ENCODE measurements around the gene HSD17B3. TPM values are rescaled to one million over a fixed set of nuclear protein-coding genes. Genes with fewer than 3 reads are reported as not detected.
"Not testable (repeated sequence)": the region's sequence is repeated elsewhere in the genome, so short reads cannot be mapped to it uniquely, and the experiment has no call there.

HSD17B3 gene
- polyA plus RNA-seq, 4 donors, result 1.5 to 83.0 (median 7.5) TPM

- Histone ChIP-seq H3K27ac (ENCODE audit: low read depth in 1 of 3, low read length in 2 of 3) (no peak overlapping the region), H3K36me3 (ENCODE audit: control insufficient read depth in 3 of 3, insufficient read depth in 2 of 3, low read depth in 1 of 3, low read length in 3 of 3) (peaks cover 2 to 37% (median 7%) of the 10 kb centered on the region in 3 donors), H3K27me3 (ENCODE audit: control insufficient read depth in 3 of 3, insufficient read depth in 3 of 3, low read length in 3 of 3) (no peaks in the 10 kb centered on the region), H3K4me1 (ENCODE audit: control insufficient read depth in 3 of 3, insufficient read depth in 2 of 3, low read depth in 1 of 3, low read length in 2 of 3) (no peaks in the 10 kb centered on the region), H3K9me3 (ENCODE audit: control insufficient read depth in 2 of 2, insufficient read depth in 1 of 2, low read depth in 1 of 2, low read length in 1 of 2) (no peaks in the 10 kb centered on the region), H3K4me3 (ENCODE audit: low read depth in 1 of 3, low read length in 3 of 3) (no peak overlapping the region)
- FAIRE-seq, result no peak
- DNase-seq, result no peak
- 74 to 84% (median 80%) methylated on average over 7 of the region's 7 CpGs for WGBS, 3 donors
Observed at GRCh38 chr9:96321515-96321914, 19.5 kb upstream of the HSD17B3 start.

- 74 to 86% (median 81%) methylated on average over 8 of the region's 8 CpGs for WGBS, 3 donors
- FAIRE-seq, result no peak
- Histone ChIP-seq H3K27me3 (ENCODE audit: control insufficient read depth in 3 of 3, insufficient read depth in 3 of 3, low read length in 3 of 3) (no peaks in the 10 kb centered on the region), H3K9me3 (ENCODE audit: control insufficient read depth in 2 of 2, insufficient read depth in 1 of 2, low read depth in 1 of 2, low read length in 1 of 2) (no peaks in the 10 kb centered on the region), H3K4me3 (ENCODE audit: low read depth in 1 of 3, low read length in 3 of 3) (no peak overlapping the region), H3K36me3 (ENCODE audit: control insufficient read depth in 3 of 3, insufficient read depth in 2 of 3, low read depth in 1 of 3, low read length in 3 of 3) (peaks cover 2 to 37% (median 7%) of the 10 kb centered on the region in 3 donors), H3K4me1 (ENCODE audit: control insufficient read depth in 3 of 3, insufficient read depth in 2 of 3, low read depth in 1 of 3, low read length in 2 of 3) (no peaks in the 10 kb centered on the region), H3K27ac (ENCODE audit: low read depth in 1 of 3, low read length in 2 of 3) (no peak overlapping the region)
- DNase-seq, result no peak
Observed at GRCh38 chr9:96320749-96321280, 18.8 kb upstream of the HSD17B3 start.

- no peak for DNase-seq
- 70 to 95% (median 72%) methylated on average over 6 of the region's 6 CpGs for WGBS, 3 donors
- FAIRE-seq, result no peak
Observed at GRCh38 chr9:96318921-96319565, 17.1 kb upstream of the HSD17B3 start.

GRCh38 chr9:96317335-96317980 is 15.5 kb upstream of the HSD17B3 start:
- WGBS, 3 donors, result 54 to 65% (median 60%) methylated on average over 9 of the region's 9 CpGs
- Histone ChIP-seq H3K27me3 (ENCODE audit: control insufficient read depth in 3 of 3, insufficient read depth in 3 of 3, low read length in 3 of 3) (no peaks in the 10 kb centered on the region), H3K4me1 (ENCODE audit: control insufficient read depth in 3 of 3, insufficient read depth in 2 of 3, low read depth in 1 of 3, low read length in 2 of 3) (no peaks in the 10 kb centered on the region), H3K36me3 (ENCODE audit: control insufficient read depth in 3 of 3, insufficient read depth in 2 of 3, low read depth in 1 of 3, low read length in 3 of 3) (peaks cover 0 to 29% (median 7%) of the 10 kb centered on the region in 3 donors), H3K9me3 (ENCODE audit: control insufficient read depth in 2 of 2, insufficient read depth in 1 of 2, low read depth in 1 of 2, low read length in 1 of 2) (peaks cover 0 to 21% of the 10 kb centered on the region in 2 donors), H3K4me3 (ENCODE audit: low read depth in 1 of 3, low read length in 3 of 3) (no peak overlapping the region), H3K27ac (ENCODE audit: low read depth in 1 of 3, low read length in 2 of 3) (no peak overlapping the region)
- FAIRE-seq (no peak), DNase-seq (peak; percentile 45 to 67)

More at GRCh38 chr9:96318921-96319565, 17.1 kb upstream of the HSD17B3 start:
- Histone ChIP-seq H3K9me3 (ENCODE audit: control insufficient read depth in 2 of 2, insufficient read depth in 1 of 2, low read depth in 1 of 2, low read length in 1 of 2) (peaks cover 0 to 6% of the 10 kb centered on the region in 2 donors), H3K36me3 (ENCODE audit: control insufficient read depth in 3 of 3, insufficient read depth in 2 of 3, low read depth in 1 of 3, low read length in 3 of 3) (peaks cover 2 to 34% (median 7%) of the 10 kb centered on the region in 3 donors), H3K4me3 (ENCODE audit: low read depth in 1 of 3, low read length in 3 of 3) (no peak overlapping the region), H3K4me1 (ENCODE audit: control insufficient read depth in 3 of 3, insufficient read depth in 2 of 3, low read depth in 1 of 3, low read length in 2 of 3) (no peaks in the 10 kb centered on the region), H3K27me3 (ENCODE audit: control insufficient read depth in 3 of 3, insufficient read depth in 3 of 3, low read length in 3 of 3) (no peaks in the 10 kb centered on the region), H3K27ac (ENCODE audit: low read depth in 1 of 3, low read length in 2 of 3) (no peak overlapping the region)

DNA sequence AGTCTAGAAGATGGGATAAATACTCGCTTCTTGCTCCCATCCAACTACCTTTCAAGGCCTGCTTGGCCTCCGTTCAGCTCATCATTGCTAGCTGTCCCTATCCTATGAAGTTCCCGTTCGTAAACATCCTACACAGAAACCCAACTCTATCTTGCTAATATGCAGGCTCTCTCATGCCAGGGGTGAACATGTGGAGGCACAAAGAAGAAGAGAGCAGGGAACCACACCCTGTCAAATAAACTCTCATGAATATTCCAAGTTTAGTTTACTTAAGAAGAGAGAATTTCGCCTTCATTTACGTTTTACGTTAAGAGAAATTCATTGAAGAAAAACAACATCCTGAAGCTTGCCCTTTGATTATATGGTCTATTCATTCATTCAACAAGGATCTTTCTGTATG is 7.9 kb upstream of the HSD17B3 start:
- H3K4me3 ChIP-seq (ENCODE audit: low read depth in 1 of 3, low read length in 3 of 3), result no peak overlapping the region
- no peaks in the 10 kb centered on the region for H3K4me1 ChIP-seq (ENCODE audit: control insufficient read depth in 3 of 3, insufficient read depth in 2 of 3, low read depth in 1 of 3, low read length in 2 of 3)
- peaks cover 0 to 6% (median 0%) of the 10 kb centered on the region in 3 donors for H3K36me3 ChIP-seq (ENCODE audit: control insufficient read depth in 3 of 3, insufficient read depth in 2 of 3, low read depth in 1 of 3, low read length in 3 of 3)
- DNase-seq (no peak), FAIRE-seq (no peak)
- H3K27ac ChIP-seq (ENCODE audit: low read depth in 1 of 3, low read length in 2 of 3), result no peak overlapping the region
- no peaks in the 10 kb centered on the region for H3K27me3 ChIP-seq (ENCODE audit: control insufficient read depth in 3 of 3, insufficient read depth in 3 of 3, low read length in 3 of 3)
- H3K9me3 ChIP-seq (ENCODE audit: control insufficient read depth in 2 of 2, insufficient read depth in 1 of 2, low read depth in 1 of 2, low read length in 1 of 2), result peaks cover 0 to 27% of the 10 kb centered on the region in 2 donors
- 92 to 95% (median 94%) methylated on average over 7 of the region's 7 CpGs for WGBS, 3 donors

DNA sequence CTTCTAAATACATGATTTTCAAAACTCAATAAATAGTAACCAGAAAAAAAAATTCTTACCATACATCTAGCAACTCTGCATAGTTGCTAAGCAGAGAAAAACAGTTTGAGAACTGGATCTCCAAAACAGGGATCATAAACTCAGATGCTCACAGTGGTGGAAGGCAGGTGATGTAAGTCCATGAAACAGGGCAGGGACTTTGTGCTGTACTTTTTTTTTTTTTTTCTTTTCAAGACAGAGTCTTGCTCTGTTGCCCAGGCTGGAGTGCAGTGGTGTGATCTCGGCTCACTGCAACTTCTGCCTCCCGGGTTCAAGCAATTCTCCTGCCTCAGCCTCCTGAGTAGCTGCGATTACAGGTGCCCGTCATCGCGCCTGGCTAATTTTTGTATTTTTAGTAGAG is 5.0 kb upstream of the HSD17B3 start:
- not testable (repeated sequence) for H3K27me3 ChIP-seq (ENCODE audit: control insufficient read depth in 3 of 3, insufficient read depth in 3 of 3, low read length in 3 of 3); H3K27ac ChIP-seq (ENCODE audit: low read depth in 1 of 3, low read length in 2 of 3); H3K36me3 ChIP-seq (ENCODE audit: control insufficient read depth in 3 of 3, insufficient read depth in 2 of 3, low read depth in 1 of 3, low read length in 3 of 3); FAIRE-seq; H3K4me1 ChIP-seq (ENCODE audit: control insufficient read depth in 3 of 3, insufficient read depth in 2 of 3, low read depth in 1 of 3, low read length in 2 of 3); H3K9me3 ChIP-seq (ENCODE audit: control insufficient read depth in 2 of 2, insufficient read depth in 1 of 2, low read depth in 1 of 2, low read length in 1 of 2); DNase-seq; H3K4me3 ChIP-seq (ENCODE audit: low read depth in 1 of 3, low read length in 3 of 3)
- 84 to 95% (median 94%) methylated on average over 6 of the region's 6 CpGs for WGBS, 3 donors

DNA sequence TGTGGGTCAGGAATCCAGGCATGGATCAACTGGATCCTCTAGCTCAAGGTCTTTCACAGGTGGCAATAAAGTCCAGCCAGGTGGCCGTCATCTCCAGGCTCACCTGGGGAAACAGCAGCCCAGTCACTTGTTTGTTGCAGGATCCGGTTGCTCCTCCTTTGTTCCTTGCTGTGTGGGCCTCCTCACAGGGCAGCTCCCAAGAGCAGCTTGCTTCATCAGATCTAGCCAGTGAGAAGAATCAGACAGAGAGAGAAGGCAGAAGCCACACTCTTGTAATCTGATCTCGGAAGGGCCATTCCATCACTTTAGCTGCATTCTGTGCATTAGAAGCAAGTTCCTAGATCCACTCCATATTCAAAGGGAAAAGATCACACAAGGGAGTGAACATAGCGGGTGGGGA is 3.2 kb upstream of the HSD17B3 start:
- FAIRE-seq, result no peak
- Histone ChIP-seq H3K4me3 (ENCODE audit: low read depth in 1 of 3, low read length in 3 of 3) (no peak overlapping the region), H3K4me1 (ENCODE audit: control insufficient read depth in 3 of 3, insufficient read depth in 2 of 3, low read depth in 1 of 3, low read length in 2 of 3) (no peaks in the 10 kb centered on the region), H3K27ac (ENCODE audit: low read depth in 1 of 3, low read length in 2 of 3) (no peak overlapping the region), H3K36me3 (ENCODE audit: control insufficient read depth in 3 of 3, insufficient read depth in 2 of 3, low read depth in 1 of 3, low read length in 3 of 3) (no peaks in the 10 kb centered on the region), H3K9me3 (ENCODE audit: control insufficient read depth in 2 of 2, insufficient read depth in 1 of 2, low read depth in 1 of 2, low read length in 1 of 2) (no peaks in the 10 kb centered on the region), H3K27me3 (ENCODE audit: control insufficient read depth in 3 of 3, insufficient read depth in 3 of 3, low read length in 3 of 3) (peaks cover 0 to 2% (median 0%) of the 10 kb centered on the region in 3 donors)
- 57 to 80% (median 67%) methylated on average over 4 of the region's 4 CpGs for WGBS, 3 donors
- DNase-seq, result no peak

GRCh38 chr9:96304230-96304629 is 2.3 kb upstream of the HSD17B3 start:
- Histone ChIP-seq H3K4me1 (ENCODE audit: control insufficient read depth in 3 of 3, insufficient read depth in 2 of 3, low read depth in 1 of 3, low read length in 2 of 3) (no peaks in the 10 kb centered on the region), H3K9me3 (ENCODE audit: control insufficient read depth in 2 of 2, insufficient read depth in 1 of 2, low read depth in 1 of 2, low read length in 1 of 2) (no peaks in the 10 kb centered on the region), H3K36me3 (ENCODE audit: control insufficient read depth in 3 of 3, insufficient read depth in 2 of 3, low read depth in 1 of 3, low read length in 3 of 3) (no peaks in the 10 kb centered on the region), H3K4me3 (ENCODE audit: low read depth in 1 of 3, low read length in 3 of 3) (no peak overlapping the region), H3K27ac (ENCODE audit: low read depth in 1 of 3, low read length in 2 of 3) (no peak overlapping the region), H3K27me3 (ENCODE audit: control insufficient read depth in 3 of 3, insufficient read depth in 3 of 3, low read length in 3 of 3) (peaks cover 0 to 2% (median 0%) of the 10 kb centered on the region in 3 donors)
- DNase-seq (no peak), FAIRE-seq (no peak)

Data from small intestine (tissue), 7 donors.